GM23338 (cell line): Measurements from ENCODE around the gene SIGLEC15. TPM values are rescaled to one million over a fixed set of nuclear protein-coding genes. Genes with fewer than 3 reads are reported as not detected.

Source experiments
- ATAC-seq: fragments of 200-7000 bp; cut with Tn5 transposase; 3 replicates; pipeline ENCODE4 v1.9.1; 2020
- DNase-seq: peaks from one replicate; pipeline ENCODE4 v3.0.0-alpha.2; 2015; ENCODE audit warnings: low spot score
- H2AFZ ChIP-seq: fragments of 200-600 bp; sonication (generic); 2 replicates; pipeline ENCODE4 v1.8.0; 2016; ENCODE audit warnings: antibody characterized with exemption, mild to moderate bottlenecking, moderate library complexity
- H3F3A ChIP-seq: fragments of 200-600 bp; sonication (generic); replicated peaks from 2 replicates; pipeline ENCODE4 v1.8.0; 2017; ENCODE audit warnings: antibody characterized with exemption, mixed run types, low read depth
- H3K27ac ChIP-seq: fragments of 200-600 bp; sonication (generic); 2 replicates; pipeline ENCODE4 v1.6.1; 2016; ENCODE audit warnings: low read depth
- H3K27me3 ChIP-seq: fragments of 200-600 bp; sonication (generic); 2 replicates; pipeline ENCODE4 v1.8.0; 2016; ENCODE audit warnings: mild to moderate bottlenecking, mixed run types, moderate library complexity; ENCODE audit not compliant: insufficient read depth
- H3K36me3 ChIP-seq: fragments of 200-600 bp; sonication (generic); 2 replicates; pipeline ENCODE4 v1.8.0; 2016; ENCODE audit warnings: mild to moderate bottlenecking; ENCODE audit not compliant: insufficient read depth
- H3K4me1 ChIP-seq: fragments of 200-600 bp; sonication (generic); 2 replicates; pipeline ENCODE4 v1.8.0; 2016; ENCODE audit warnings: mild to moderate bottlenecking, moderate library complexity; ENCODE audit not compliant: insufficient read depth
- H3K4me2 ChIP-seq: fragments of 200-600 bp; sonication (generic); 2 replicates; pipeline ENCODE4 v1.7.1; 2017; ENCODE audit warnings: mixed run types
- H3K4me3 ChIP-seq: fragments of 200-600 bp; sonication (generic); 2 replicates; pipeline ENCODE4 v1.6.1; 2016; ENCODE audit warnings: mixed run types
- H3K79me2 ChIP-seq: fragments of 200-600 bp; sonication (generic); replicated peaks from 2 replicates; pipeline ENCODE4 v1.8.0; 2017; ENCODE audit warnings: mild to moderate bottlenecking; ENCODE audit not compliant: insufficient read depth
- H3K9me2 ChIP-seq: fragments of 200-600 bp; sonication (generic); 2 replicates; pipeline ENCODE4 v1.8.0; 2017; ENCODE audit not compliant: insufficient read depth
- H4K20me1 ChIP-seq: fragments of 200-600 bp; sonication (generic); replicated peaks from 2 replicates; pipeline ENCODE4 v1.8.0; 2017; ENCODE audit warnings: mild to moderate bottlenecking; ENCODE audit not compliant: insufficient read depth
- H3K27ac Mint-ChIP-seq: 2 replicates; pipeline ENCODE4 v1.8.0; 2020; ENCODE audit warnings: inconsistent platforms, mild to moderate bottlenecking, moderate library complexity, mixed read lengths
- H3K27me3 Mint-ChIP-seq: 3 replicates; pipeline ENCODE4 v1.8.0; 2022; ENCODE audit warnings: low read depth, mild to moderate bottlenecking, moderate library complexity, mixed read lengths, inconsistent platforms; ENCODE audit not compliant: insufficient read depth, poor library complexity
- H3K36me3 Mint-ChIP-seq: 3 replicates; pipeline ENCODE4 v1.8.0; 2021; ENCODE audit warnings: low read depth, mild to moderate bottlenecking, inconsistent platforms, moderate library complexity, mixed read lengths
- H3K4me1 Mint-ChIP-seq: 3 replicates; pipeline ENCODE4 v1.8.0; 2020; ENCODE audit warnings: mild to moderate bottlenecking, inconsistent platforms, mixed read lengths
- H3K4me3 Mint-ChIP-seq: 3 replicates; pipeline ENCODE4 v1.8.0; 2021; ENCODE audit warnings: moderate library complexity, mild to moderate bottlenecking, inconsistent platforms, mixed read lengths
- H3K9me3 Mint-ChIP-seq: 3 replicates; pipeline ENCODE4 v1.8.0; 2020; ENCODE audit warnings: moderate library complexity, mild to moderate bottlenecking, inconsistent platforms, mixed read lengths
- REST ChIP-seq: IDR thresholded peaks from one replicate; pipeline ENCODE4 v1.6.1; 2018; ENCODE audit warnings: antibody characterized with exemption; ENCODE audit not compliant: unreplicated experiment
- STAT1 ChIP-seq: IDR thresholded peaks from one replicate; pipeline ENCODE4 v1.6.1; 2016; ENCODE audit warnings: antibody characterized with exemption; ENCODE audit not compliant: unreplicated experiment
- ZNF331 ChIP-seq: fragments of 250-450 bp; sonication (Bioruptor Pico); IDR thresholded peaks from 2 replicates; pipeline ENCODE4 v1.5.0; 2020; ENCODE audit warnings: low read depth, mild to moderate bottlenecking, moderate library complexity
- polyA plus RNA-seq: library from polyadenylated mRNA; unstranded; fragments of >200 nt; fragmentation: Nextera tagmentation; extraction: Ambion mirVana; gene quantifications from 2 replicates; pipeline ENCODE4 v1.2.1, GENCODE V29; 2016
- total RNA-seq: library from RNA; depleted of rRNA; stranded (reverse); fragments of >200 nt; shearing (Covaris generic); gene quantifications from 2 replicates; pipeline ENCODE4 v1.2.3, GENCODE V29; 2014
- TF ChIP-seq, protein P1 (sequence below): fragments of 250-450 bp; sonication (Bioruptor Pico); IDR thresholded peaks from 2 replicates; pipeline ENCODE4 v1.5.0; 2020; ENCODE audit warnings: mild to moderate bottlenecking, moderate library complexity

The SIGLEC15 gene
- total and polyA plus RNA-seq, 2 experiments from 2014 or later = 0.29 TPM; not detected in 1

DNA sequence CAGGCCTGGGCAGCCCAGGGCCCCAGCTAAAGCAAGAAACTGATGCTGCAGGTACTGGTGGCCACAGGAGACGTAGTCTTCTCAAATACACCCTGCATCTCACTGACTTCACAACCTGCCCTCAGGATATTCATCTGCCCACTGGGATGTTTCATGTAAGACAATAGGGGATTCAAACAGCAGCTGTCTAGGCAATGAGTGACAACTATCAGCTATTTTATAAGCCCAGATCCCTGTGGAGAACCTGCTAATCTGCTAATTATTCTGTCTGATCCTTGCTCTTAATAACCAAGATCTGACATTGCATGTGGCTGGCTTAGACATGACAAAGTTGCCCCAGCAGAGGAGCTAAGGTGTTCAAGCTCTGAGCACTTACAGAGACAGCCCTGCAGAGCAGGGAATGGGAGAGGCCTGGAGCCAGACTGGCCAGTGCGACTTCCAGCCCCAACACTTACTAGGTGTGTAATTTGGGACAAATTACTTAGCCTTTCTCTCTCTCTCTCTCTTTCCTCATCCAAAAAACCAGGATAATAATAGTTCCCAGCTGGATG is 28.6 kb downstream of the SIGLEC15 start (continued):
- TF ChIP-seq, protein P1, sequence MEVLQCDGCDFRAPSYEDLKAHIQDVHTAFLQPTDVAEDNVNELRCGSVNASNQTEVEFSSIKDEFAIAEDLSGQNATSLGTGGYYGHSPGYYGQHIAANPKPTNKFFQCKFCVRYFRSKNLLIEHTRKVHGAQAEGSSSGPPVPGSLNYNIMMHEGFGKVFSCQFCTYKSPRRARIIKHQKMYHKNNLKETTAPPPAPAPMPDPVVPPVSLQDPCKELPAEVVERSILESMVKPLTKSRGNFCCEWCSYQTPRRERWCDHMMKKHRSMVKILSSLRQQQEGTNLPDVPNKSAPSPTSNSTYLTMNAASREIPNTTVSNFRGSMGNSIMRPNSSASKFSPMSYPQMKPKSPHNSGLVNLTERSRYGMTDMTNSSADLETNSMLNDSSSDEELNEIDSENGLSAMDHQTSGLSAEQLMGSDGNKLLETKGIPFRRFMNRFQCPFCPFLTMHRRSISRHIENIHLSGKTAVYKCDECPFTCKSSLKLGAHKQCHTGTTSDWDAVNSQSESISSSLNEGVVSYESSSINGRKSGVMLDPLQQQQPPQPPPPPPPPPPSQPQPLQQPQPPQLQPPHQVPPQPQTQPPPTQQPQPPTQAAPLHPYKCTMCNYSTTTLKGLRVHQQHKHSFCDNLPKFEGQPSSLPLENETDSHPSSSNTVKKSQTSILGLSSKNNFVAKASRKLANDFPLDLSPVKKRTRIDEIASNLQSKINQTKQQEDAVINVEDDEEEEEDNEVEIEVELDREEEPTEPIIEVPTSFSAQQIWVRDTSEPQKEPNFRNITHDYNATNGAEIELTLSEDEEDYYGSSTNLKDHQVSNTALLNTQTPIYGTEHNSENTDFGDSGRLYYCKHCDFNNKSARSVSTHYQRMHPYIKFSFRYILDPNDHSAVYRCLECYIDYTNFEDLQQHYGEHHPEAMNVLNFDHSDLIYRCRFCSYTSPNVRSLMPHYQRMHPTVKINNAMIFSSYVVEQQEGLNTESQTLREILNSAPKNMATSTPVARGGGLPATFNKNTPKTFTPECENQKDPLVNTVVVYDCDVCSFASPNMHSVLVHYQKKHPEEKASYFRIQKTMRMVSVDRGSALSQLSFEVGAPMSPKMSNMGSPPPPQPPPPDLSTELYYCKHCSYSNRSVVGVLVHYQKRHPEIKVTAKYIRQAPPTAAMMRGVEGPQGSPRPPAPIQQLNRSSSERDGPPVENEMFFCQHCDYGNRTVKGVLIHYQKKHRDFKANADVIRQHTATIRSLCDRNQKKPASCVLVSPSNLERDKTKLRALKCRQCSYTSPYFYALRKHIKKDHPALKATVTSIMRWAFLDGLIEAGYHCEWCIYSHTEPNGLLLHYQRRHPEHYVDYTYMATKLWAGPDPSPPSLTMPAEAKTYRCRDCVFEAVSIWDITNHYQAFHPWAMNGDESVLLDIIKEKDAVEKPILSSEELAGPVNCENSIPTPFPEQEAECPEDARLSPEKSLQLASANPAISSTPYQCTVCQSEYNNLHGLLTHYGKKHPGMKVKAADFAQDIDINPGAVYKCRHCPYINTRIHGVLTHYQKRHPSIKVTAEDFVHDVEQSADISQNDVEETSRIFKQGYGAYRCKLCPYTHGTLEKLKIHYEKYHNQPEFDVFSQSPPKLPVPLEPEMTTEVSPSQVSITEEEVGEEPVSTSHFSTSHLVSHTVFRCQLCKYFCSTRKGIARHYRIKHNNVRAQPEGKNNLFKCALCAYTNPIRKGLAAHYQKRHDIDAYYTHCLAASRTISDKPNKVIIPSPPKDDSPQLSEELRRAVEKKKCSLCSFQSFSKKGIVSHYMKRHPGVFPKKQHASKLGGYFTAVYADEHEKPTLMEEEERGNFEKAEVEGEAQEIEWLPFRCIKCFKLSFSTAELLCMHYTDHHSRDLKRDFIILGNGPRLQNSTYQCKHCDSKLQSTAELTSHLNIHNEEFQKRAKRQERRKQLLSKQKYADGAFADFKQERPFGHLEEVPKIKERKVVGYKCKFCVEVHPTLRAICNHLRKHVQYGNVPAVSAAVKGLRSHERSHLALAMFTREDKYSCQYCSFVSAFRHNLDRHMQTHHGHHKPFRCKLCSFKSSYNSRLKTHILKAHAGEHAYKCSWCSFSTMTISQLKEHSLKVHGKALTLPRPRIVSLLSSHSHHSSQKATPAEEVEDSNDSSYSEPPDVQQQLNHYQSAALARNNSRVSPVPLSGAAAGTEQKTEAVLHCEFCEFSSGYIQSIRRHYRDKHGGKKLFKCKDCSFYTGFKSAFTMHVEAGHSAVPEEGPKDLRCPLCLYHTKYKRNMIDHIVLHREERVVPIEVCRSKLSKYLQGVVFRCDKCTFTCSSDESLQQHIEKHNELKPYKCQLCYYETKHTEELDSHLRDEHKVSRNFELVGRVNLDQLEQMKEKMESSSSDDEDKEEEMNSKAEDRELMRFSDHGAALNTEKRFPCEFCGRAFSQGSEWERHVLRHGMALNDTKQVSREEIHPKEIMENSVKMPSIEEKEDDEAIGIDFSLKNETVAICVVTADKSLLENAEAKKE = no peak

- H3K36me3 Mint-ChIP-seq = peaks cover 27% of the 10 kb centered on the region; the same call in 2 of the 3 replicates
- H2AFZ ChIP-seq = no peak overlapping the region
- H3K27me3 ChIP-seq = no peaks in the 10 kb centered on the region
- no peaks in the 10 kb centered on the region for H4K20me1 ChIP-seq
- no peak for ATAC-seq
- no peak overlapping the region for H3K4me3 ChIP-seq
- no peaks in the 10 kb centered on the region for H3K9me3 Mint-ChIP-seq
- H3F3A ChIP-seq = no peaks in the 10 kb centered on the region
- H3K4me1 ChIP-seq = no peaks in the 10 kb centered on the region
- no peak overlapping the region for H3K27ac Mint-ChIP-seq
- 0 out of 2 replicates have a peak, but pooled peaks cover 13% of the 10 kb centered on the region for H3K36me3 ChIP-seq
- H3K79me2 ChIP-seq = no peaks in the 10 kb centered on the region
- no peak overlapping the region for H3K4me2 ChIP-seq
- H3K27me3 Mint-ChIP-seq = peaks cover 2% of the 10 kb centered on the region
- H3K27ac ChIP-seq = no peak overlapping the region
- peaks cover 3% of the 10 kb centered on the region; the same call in 1 of the 3 replicates for H3K4me1 Mint-ChIP-seq
- no peak for DNase-seq
- H3K4me3 Mint-ChIP-seq = no peak overlapping the region
- no peaks in the 10 kb centered on the region for H3K9me2 ChIP-seq
- TF ChIP-seq, protein P1 = no peak
- TF ChIP-seq STAT1 (no peak), ZNF331 (CRISPR knock-in tag) (no peak), REST (no peak)
Observed at GRCh38 chr18:45856531-45856930, 31.1 kb downstream of the SIGLEC15 start.
